KMS-11 (cell line): ENCODE measurements around the gene FKBP2.

ENCODE experiments used
- H2AFZ ChIP-seq: fragments of 200-600 bp; sonication (generic); 2 replicates; pipeline ENCODE4 v1.6.1; 2016; ENCODE audit warnings: antibody characterized with exemption, mixed run types, low read depth
- H3K27ac ChIP-seq: fragments of 200-600 bp; sonication (generic); 2 replicates; pipeline ENCODE4 v1.6.1; 2016; ENCODE audit warnings: mild to moderate bottlenecking, mixed run types
- H3K27me3 ChIP-seq: fragments of 200-600 bp; sonication (generic); 2 replicates; pipeline ENCODE4 v1.6.1; 2017; ENCODE audit warnings: mild to moderate bottlenecking, low read depth, mixed run types, moderate library complexity; ENCODE audit not compliant: insufficient read depth
- H3K36me3 ChIP-seq: fragments of 200-600 bp; sonication (generic); 2 replicates; pipeline ENCODE4 v1.6.1; 2017; ENCODE audit warnings: mild to moderate bottlenecking, mixed run types; ENCODE audit not compliant: insufficient read depth
- H3K4me1 ChIP-seq: fragments of 200-600 bp; sonication (generic); 2 replicates; pipeline ENCODE4 v1.6.1; 2016; ENCODE audit warnings: mild to moderate bottlenecking, low read depth, mixed run types; ENCODE audit not compliant: poor library complexity, severe bottlenecking
- H3K4me2 ChIP-seq: fragments of 200-600 bp; sonication (generic); 2 replicates; pipeline ENCODE4 v1.7.0; 2016; ENCODE audit warnings: mild to moderate bottlenecking, mixed run types
- H3K4me3 ChIP-seq: fragments of 200-600 bp; sonication (generic); IDR thresholded peaks from 2 replicates; pipeline ENCODE4 v1.6.1; 2017; ENCODE audit warnings: low read depth, low read length, mixed read lengths; ENCODE audit not compliant: insufficient read depth
- H3K79me2 ChIP-seq: fragments of 200-600 bp; sonication (generic); 2 replicates; pipeline ENCODE4 v1.6.1; 2016; ENCODE audit warnings: low read depth, mixed run types; ENCODE audit not compliant: insufficient read depth
- H3K9ac ChIP-seq: fragments of 200-600 bp; sonication (generic); 2 replicates; pipeline ENCODE4 v1.6.1; 2016; ENCODE audit warnings: mild to moderate bottlenecking, mixed run types
- H4K20me1 ChIP-seq: fragments of 200-600 bp; sonication (generic); 2 replicates; pipeline ENCODE4 v1.6.1; 2016; ENCODE audit warnings: mild to moderate bottlenecking, mixed run types; ENCODE audit not compliant: insufficient read depth
- TF ChIP-seq, protein P1 (sequence below): fragments of 200-600 bp; sonication (generic); conservative IDR thresholded peaks from 2 replicates; pipeline ENCODE4 v1.6.1; 2017; ENCODE audit warnings: low read depth, mild to moderate bottlenecking, antibody characterized with exemption, low read length, moderate library complexity, mixed read lengths

Gene FKBP2

DNA sequence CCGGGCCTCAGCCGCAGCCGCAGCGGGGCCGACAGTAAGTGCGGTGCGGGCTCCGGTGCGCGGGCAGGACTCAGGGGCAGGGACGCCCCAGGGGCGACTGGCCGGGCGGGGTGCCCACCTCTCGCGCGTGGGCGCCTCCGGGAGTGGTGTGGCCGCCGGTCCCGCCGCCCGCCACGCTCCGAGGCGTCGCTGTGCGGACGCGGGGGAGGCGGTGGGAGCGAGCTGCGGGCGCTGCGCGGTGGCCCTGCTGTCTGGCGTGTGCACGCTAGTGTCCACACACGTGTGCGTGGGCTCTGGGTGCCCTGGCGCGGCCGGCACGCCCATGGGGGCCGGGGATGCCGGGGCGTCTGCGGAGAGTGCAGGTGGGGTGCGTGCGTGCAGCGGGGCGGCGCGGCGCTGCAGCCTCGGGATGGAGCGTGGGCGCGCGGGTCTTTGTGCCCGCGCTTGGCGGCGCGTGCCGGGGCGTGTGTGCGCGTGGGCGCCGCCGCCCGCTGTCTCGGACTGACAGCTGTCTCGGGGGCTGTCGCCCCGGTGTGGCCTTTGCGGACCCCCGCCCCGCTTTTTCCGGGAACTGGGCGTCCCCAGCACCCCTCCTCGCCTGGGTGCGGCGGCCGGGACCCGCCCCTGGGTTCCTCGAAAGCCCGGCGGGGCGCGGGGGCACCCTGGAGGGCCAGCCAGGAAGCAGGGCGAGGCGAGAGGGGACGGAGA lies 51.0 kb downstream of the FKBP2 start:
- Histone ChIP-seq H3K27ac (no peak overlapping the region), H3K4me1 (peaks cover 2% of the 10 kb centered on the region), H3K36me3 (no peaks in the 10 kb centered on the region), H2AFZ (no peak overlapping the region), H3K4me2 (no peak overlapping the region), H4K20me1 (no peaks in the 10 kb centered on the region), H3K4me3 (no peak overlapping the region), H3K9ac (no peak overlapping the region), H3K27me3 (no peaks in the 10 kb centered on the region; the same call in 1 of the 2 replicates), H3K79me2 (no peaks in the 10 kb centered on the region)
- TF ChIP-seq, protein P1, sequence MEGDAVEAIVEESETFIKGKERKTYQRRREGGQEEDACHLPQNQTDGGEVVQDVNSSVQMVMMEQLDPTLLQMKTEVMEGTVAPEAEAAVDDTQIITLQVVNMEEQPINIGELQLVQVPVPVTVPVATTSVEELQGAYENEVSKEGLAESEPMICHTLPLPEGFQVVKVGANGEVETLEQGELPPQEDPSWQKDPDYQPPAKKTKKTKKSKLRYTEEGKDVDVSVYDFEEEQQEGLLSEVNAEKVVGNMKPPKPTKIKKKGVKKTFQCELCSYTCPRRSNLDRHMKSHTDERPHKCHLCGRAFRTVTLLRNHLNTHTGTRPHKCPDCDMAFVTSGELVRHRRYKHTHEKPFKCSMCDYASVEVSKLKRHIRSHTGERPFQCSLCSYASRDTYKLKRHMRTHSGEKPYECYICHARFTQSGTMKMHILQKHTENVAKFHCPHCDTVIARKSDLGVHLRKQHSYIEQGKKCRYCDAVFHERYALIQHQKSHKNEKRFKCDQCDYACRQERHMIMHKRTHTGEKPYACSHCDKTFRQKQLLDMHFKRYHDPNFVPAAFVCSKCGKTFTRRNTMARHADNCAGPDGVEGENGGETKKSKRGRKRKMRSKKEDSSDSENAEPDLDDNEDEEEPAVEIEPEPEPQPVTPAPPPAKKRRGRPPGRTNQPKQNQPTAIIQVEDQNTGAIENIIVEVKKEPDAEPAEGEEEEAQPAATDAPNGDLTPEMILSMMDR = no peak

DNA sequence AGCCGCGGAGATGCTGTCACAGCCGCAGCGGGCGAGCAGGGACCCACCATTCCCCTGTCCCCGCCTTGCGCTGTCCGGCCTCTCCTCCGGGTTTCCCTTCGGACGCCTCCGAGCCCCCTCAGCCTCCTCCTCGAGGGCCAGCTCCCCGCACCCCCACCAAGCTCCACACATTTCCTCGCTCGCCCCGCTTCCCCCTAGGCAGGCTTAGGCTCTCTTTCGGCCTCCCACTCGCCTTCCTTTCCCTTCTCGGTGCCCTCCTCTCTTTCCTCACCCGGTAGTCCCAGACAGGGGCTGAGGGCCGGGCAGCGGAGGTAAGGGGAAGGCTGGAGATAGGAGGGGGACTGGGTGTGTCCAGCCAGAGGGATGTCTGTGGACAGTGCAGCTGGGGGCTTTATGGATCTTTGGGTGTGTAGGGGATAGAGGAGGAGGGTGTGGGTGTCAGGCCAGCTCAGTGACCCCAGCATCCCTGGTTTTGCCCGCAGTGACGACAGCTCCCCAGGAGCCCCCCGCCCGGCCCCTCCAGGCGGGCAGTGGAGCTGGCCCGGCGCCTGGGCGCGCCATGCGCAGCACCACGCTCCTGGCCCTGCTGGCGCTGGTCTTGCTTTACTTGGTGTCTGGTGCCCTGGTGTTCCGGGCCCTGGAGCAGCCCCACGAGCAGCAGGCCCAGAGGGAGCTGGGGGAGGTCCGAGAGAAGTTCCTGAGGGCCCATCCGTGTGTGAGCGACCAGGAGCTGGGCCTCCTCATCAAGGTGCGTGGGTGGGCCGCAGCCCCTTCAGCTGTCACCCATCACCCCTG lies 51.8 kb downstream of the FKBP2 start:
- H3K4me1 ChIP-seq = no peaks in the 10 kb centered on the region
- no peak overlapping the region for H3K27ac ChIP-seq
- H3K36me3 ChIP-seq = no peaks in the 10 kb centered on the region
- H4K20me1 ChIP-seq = no peaks in the 10 kb centered on the region
- H3K79me2 ChIP-seq = no peaks in the 10 kb centered on the region
- H3K4me2 ChIP-seq = no peak overlapping the region
- TF ChIP-seq, protein P1 = no peak
- H3K9ac ChIP-seq = no peak overlapping the region
- H3K27me3 ChIP-seq = no peaks in the 10 kb centered on the region; the same call in 1 of the 2 replicates
- no peak overlapping the region for H2AFZ ChIP-seq
- no peak overlapping the region for H3K4me3 ChIP-seq
